ENCODE measurements around the gene TNS1. TPM values are rescaled to one million over a fixed set of nuclear protein-coding genes. Genes with fewer than 3 reads are reported as not detected.

Gene TNS1
- total RNA-seq, 1 donor from 2014 or later = 219 TPM

GRCh38 chr2:217794133-217794986, 208.4 kb downstream of the TNS1 start:
- no peak overlapping the region for H3K4me2 ChIP-seq (ENCODE audit: low read length)
- Mint-ChIP-seq H3K27me3 (ENCODE audit: low read depth, unreplicated experiment) (no peaks in the 10 kb centered on the region), H3K4me1 (ENCODE audit: low read depth, unreplicated experiment) (peaks cover 43% of the 10 kb centered on the region), H3K4me3 (ENCODE audit: unreplicated experiment) (no peak overlapping the region), H3K27ac (ENCODE audit: unreplicated experiment) (no peak overlapping the region), H3K36me3 (ENCODE audit: low read depth, unreplicated experiment) (peaks cover 7% of the 10 kb centered on the region), H3K9me3 (ENCODE audit: unreplicated experiment) (no peaks in the 10 kb centered on the region)
- no peak overlapping the region for H3K27ac ChIP-seq (ENCODE audit: low read depth, low read length)
- H3K4me3 ChIP-seq (ENCODE audit: insufficient read depth, low read depth, low read length) = no peak overlapping the region
- H3K4me1 ChIP-seq (ENCODE audit: insufficient read depth, low read length) = peaks cover 25% of the 10 kb centered on the region
- FAIRE-seq (no peak), DNase-seq (ENCODE audit: low read depth) (no peak)
- peaks cover 34% of the 10 kb centered on the region for H4K20me1 ChIP-seq (ENCODE audit: insufficient read depth, low read length)
- H3K9ac ChIP-seq (ENCODE audit: low read length) = no peak overlapping the region
- no peaks in the 10 kb centered on the region for H3K27me3 ChIP-seq (ENCODE audit: insufficient read depth, low read length)
- H3K36me3 ChIP-seq (ENCODE audit: insufficient read depth, low read length) = peaks cover 10% of the 10 kb centered on the region
- TF ChIP-seq EZH2 (IDR thresholded peaks at IDR 0.05; ENCODE audit: insufficient read depth, low read length) = no peak
- no peak overlapping the region for H2AFZ ChIP-seq (ENCODE audit: low read depth, low read length)
- H3K79me2 ChIP-seq (ENCODE audit: insufficient read depth, low read length) = no peaks in the 10 kb centered on the region
- H3K9me3 ChIP-seq (ENCODE audit: insufficient read depth, low read depth, low read length) = no peaks in the 10 kb centered on the region

- no peak for FAIRE-seq
- peak overlapping the region; percentile 28 for H3K27ac Mint-ChIP-seq (ENCODE audit: unreplicated experiment)
- no peak for DNase-seq (ENCODE audit: low read depth)
- no peak overlapping the region for H3K9ac ChIP-seq (ENCODE audit: low read length)
- no peaks in the 10 kb centered on the region for H3K9me3 Mint-ChIP-seq (ENCODE audit: unreplicated experiment)
- H2AFZ ChIP-seq (ENCODE audit: low read depth, low read length) = no peak overlapping the region
- H3K4me2 ChIP-seq (ENCODE audit: low read length) = no peak overlapping the region
- no peaks in the 10 kb centered on the region for H3K9me3 ChIP-seq (ENCODE audit: insufficient read depth, low read depth, low read length)
- H3K36me3 Mint-ChIP-seq (ENCODE audit: low read depth, unreplicated experiment) = peaks cover 4% of the 10 kb centered on the region
- H3K4me1 Mint-ChIP-seq (ENCODE audit: low read depth, unreplicated experiment) = peaks cover 45% of the 10 kb centered on the region
- peaks cover 39% of the 10 kb centered on the region for H4K20me1 ChIP-seq (ENCODE audit: insufficient read depth, low read length)
- no peaks in the 10 kb centered on the region for H3K27me3 ChIP-seq (ENCODE audit: insufficient read depth, low read length)
- no peak overlapping the region for H3K4me3 ChIP-seq (ENCODE audit: insufficient read depth, low read depth, low read length)
- H3K4me1 ChIP-seq (ENCODE audit: insufficient read depth, low read length) = peaks cover 25% of the 10 kb centered on the region
- no peak for TF ChIP-seq CTCF (IDR thresholded peaks at IDR 0.05; ENCODE audit: insufficient read depth, low read depth, low read length)
- no peak for TF ChIP-seq EZH2 (IDR thresholded peaks at IDR 0.05; ENCODE audit: insufficient read depth, low read length)
- H3K36me3 ChIP-seq (ENCODE audit: insufficient read depth, low read length) = peaks cover 6% of the 10 kb centered on the region
- no peaks in the 10 kb centered on the region for H3K27me3 Mint-ChIP-seq (ENCODE audit: low read depth, unreplicated experiment)
- no peak overlapping the region for H3K4me3 Mint-ChIP-seq (ENCODE audit: unreplicated experiment)
- H3K79me2 ChIP-seq (ENCODE audit: insufficient read depth, low read length) = no peaks in the 10 kb centered on the region
- no peak overlapping the region for H3K27ac ChIP-seq (ENCODE audit: low read depth, low read length)
Measured at GRCh38 chr2:217793566-217794132, 209.1 kb downstream of the TNS1 start.

GRCh38 chr2:217792626-217793527, 209.9 kb downstream of the TNS1 start:
- DNase-seq (ENCODE audit: low read depth) = no peak
- Histone ChIP-seq H3K27ac (ENCODE audit: low read depth, low read length) (no peak overlapping the region), H4K20me1 (ENCODE audit: insufficient read depth, low read length) (peaks cover 38% of the 10 kb centered on the region), H3K4me2 (ENCODE audit: low read length) (no peak overlapping the region), H3K9me3 (ENCODE audit: insufficient read depth, low read depth, low read length) (no peaks in the 10 kb centered on the region), H3K9ac (ENCODE audit: low read length) (no peak overlapping the region), H3K4me3 (ENCODE audit: insufficient read depth, low read depth, low read length) (no peak overlapping the region), H3K79me2 (ENCODE audit: insufficient read depth, low read length) (no peaks in the 10 kb centered on the region), H3K36me3 (ENCODE audit: insufficient read depth, low read length) (peaks cover 6% of the 10 kb centered on the region), H3K27me3 (ENCODE audit: insufficient read depth, low read length) (no peaks in the 10 kb centered on the region), H2AFZ (ENCODE audit: low read depth, low read length) (no peak overlapping the region), H3K4me1 (ENCODE audit: insufficient read depth, low read length) (peaks cover 25% of the 10 kb centered on the region)
- peaks cover 3% of the 10 kb centered on the region for H3K9me3 Mint-ChIP-seq (ENCODE audit: unreplicated experiment)
- TF ChIP-seq CTCF (IDR thresholded peaks at IDR 0.05; ENCODE audit: insufficient read depth, low read depth, low read length) (no peak), EZH2 (IDR thresholded peaks at IDR 0.05; ENCODE audit: insufficient read depth, low read length) (no peak)
- H3K27me3 Mint-ChIP-seq (ENCODE audit: low read depth, unreplicated experiment) = peaks cover 2% of the 10 kb centered on the region
- H3K27ac Mint-ChIP-seq (ENCODE audit: unreplicated experiment) = peak overlapping the region; percentile 28
- H3K4me3 Mint-ChIP-seq (ENCODE audit: unreplicated experiment) = no peak overlapping the region
- peaks cover 11% of the 10 kb centered on the region for H3K36me3 Mint-ChIP-seq (ENCODE audit: low read depth, unreplicated experiment)
- peaks cover 48% of the 10 kb centered on the region for H3K4me1 Mint-ChIP-seq (ENCODE audit: low read depth, unreplicated experiment)
- no peak for FAIRE-seq
